NB4 (cell line): ENCODE results near the gene LCN15.

Source experiments
- DNase-seq: peaks from one replicate; pipeline ENCODE4 v3.0.0; 2010; ENCODE audit warnings: low read depth
- H3K4me3 ChIP-seq: one replicate; pipeline ENCODE4 v1.5.1; 2011; ENCODE audit warnings: mild to moderate bottlenecking, low read depth, low read length, moderate library complexity
- CTCF ChIP-seq: IDR thresholded peaks from one replicate; pipeline ENCODE4 v1.5.1; 2012; ENCODE audit warnings: low read depth, low read length
- MAX ChIP-seq: IDR thresholded peaks from 2 replicates; pipeline ENCODE4 v1.6.1; 2011; ENCODE audit warnings: low read depth, low read length
- MYC ChIP-seq: IDR thresholded peaks from 2 replicates; pipeline ENCODE4 v1.6.1; 2011; ENCODE audit warnings: low read depth, low read length
- POLR2A ChIP-seq: IDR thresholded peaks from 2 replicates; pipeline ENCODE4 v1.6.1; 2011; ENCODE audit warnings: mild to moderate bottlenecking; ENCODE audit not compliant: insufficient read length; ENCODE audit errors: extremely low read depth

The LCN15 gene

GRCh38 chr9:136743639-136744211 lies 20.6 kb downstream of the LCN15 start:
- H3K4me3 ChIP-seq = no peak overlapping the region
- DNase-seq = no peak
- TF ChIP-seq MYC (no peak), MAX (no peak), CTCF (no peak), POLR2A (no peak)

GRCh38 chr9:136742591-136743391 lies 21.5 kb downstream of the LCN15 start, which contains the start of gene LCN10:
LCN10 (minus strand) TSS chr9:136742940; CDS start chr9:136742903, 37 bp downstream.
- DNase-seq = no peak
- TF ChIP-seq MYC (no peak), POLR2A (no peak), CTCF (peak; percentile 27), MAX (no peak)
- H3K4me3 ChIP-seq = no peak within 1 kb of the TSS

- TF ChIP-seq MAX (no peak), CTCF (no peak), POLR2A (no peak), MYC (no peak)
- no peak overlapping the region for H3K4me3 ChIP-seq
- no peak for DNase-seq
Measured at GRCh38 chr9:136741883-136742571, 22.3 kb downstream of the LCN15 start.

- TF ChIP-seq MAX (no peak), MYC (no peak), CTCF (no peak), POLR2A (no peak)
- DNase-seq = no peak
- H3K4me3 ChIP-seq = no peak overlapping the region
Measured at GRCh38 chr9:136740971-136741882, 23.1 kb downstream of the LCN15 start.

- TF ChIP-seq MYC (no peak), MAX (no peak), POLR2A (no peak), CTCF (no peak)
- DNase-seq = no peak
- no peak overlapping the region for H3K4me3 ChIP-seq
Measured at GRCh38 chr9:136740491-136740890, 23.8 kb downstream of the LCN15 start.
